ENCODE data around the gene ATP2A3.

GRCh38 chr17:4001048-4001590 is 36.9 kb upstream of the ATP2A3 start:
- TF ChIP-seq ZNF8 (CRISPR knock-in tag; IDR thresholded peaks at IDR 0.05) (no peak), ZFP30 (CRISPR knock-in tag; IDR thresholded peaks at IDR 0.05) (no peak)
- TF ChIP-seq, protein P1, sequence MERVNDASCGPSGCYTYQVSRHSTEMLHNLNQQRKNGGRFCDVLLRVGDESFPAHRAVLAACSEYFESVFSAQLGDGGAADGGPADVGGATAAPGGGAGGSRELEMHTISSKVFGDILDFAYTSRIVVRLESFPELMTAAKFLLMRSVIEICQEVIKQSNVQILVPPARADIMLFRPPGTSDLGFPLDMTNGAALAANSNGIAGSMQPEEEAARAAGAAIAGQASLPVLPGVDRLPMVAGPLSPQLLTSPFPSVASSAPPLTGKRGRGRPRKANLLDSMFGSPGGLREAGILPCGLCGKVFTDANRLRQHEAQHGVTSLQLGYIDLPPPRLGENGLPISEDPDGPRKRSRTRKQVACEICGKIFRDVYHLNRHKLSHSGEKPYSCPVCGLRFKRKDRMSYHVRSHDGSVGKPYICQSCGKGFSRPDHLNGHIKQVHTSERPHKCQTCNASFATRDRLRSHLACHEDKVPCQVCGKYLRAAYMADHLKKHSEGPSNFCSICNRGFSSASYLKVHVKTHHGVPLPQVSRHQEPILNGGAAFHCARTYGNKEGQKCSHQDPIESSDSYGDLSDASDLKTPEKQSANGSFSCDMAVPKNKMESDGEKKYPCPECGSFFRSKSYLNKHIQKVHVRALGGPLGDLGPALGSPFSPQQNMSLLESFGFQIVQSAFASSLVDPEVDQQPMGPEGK (CRISPR knock-in tag; IDR thresholded peaks at IDR 0.05; ENCODE audit: borderline replicate concordance): no peak

Measured in SK-N-SH treated with all-trans-retinoic acid at 6 μM for 48 hours (cell line).